ENCODE measurements around the gene NDUFA8.

NDUFA8 gene

DNA sequence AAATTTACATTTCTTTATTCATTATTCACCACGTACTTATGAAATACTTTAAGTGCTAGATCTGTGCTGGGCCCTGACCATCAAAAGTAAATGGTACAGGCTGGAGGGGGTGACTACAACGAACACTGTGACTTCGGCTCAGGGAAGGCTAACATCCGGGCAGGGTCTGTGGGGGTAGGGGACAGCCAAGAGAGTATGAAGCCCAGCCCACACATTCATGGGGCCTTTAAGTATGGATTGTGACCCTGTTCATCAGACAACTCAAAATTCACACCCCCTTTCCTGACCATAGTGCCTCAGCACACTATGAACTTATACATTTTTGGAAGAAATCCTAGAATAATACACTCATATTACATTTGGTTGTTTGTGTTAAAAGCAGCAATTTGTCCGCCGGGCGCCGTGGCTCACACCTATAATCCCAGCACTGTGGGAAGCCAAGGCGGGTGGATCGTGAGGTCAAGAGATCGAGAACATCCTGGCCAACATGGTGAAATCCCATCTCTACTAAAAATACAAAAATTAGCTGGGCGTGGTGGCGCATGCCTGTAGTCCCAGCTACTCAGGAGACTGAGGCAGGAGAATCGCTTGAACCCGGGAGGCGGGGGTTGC is 33.4 kb upstream of the NDUFA8 start:
- no peaks in the 10 kb centered on the region for H3K9me3 Mint-ChIP-seq
- H3K4me1 Mint-ChIP-seq (ENCODE audit: low read depth) = no peaks in the 10 kb centered on the region
- H3K36me3 Mint-ChIP-seq (ENCODE audit: low read depth) = no peaks in the 10 kb centered on the region
- no peak overlapping the region for H3K4me3 Mint-ChIP-seq
- H3K27me3 Mint-ChIP-seq (ENCODE audit: low read depth) = peaks cover 3% of the 10 kb centered on the region
- DNase-seq (ENCODE audit: low spot score) = no peak
- no peak overlapping the region for H3K27ac Mint-ChIP-seq

DNA sequence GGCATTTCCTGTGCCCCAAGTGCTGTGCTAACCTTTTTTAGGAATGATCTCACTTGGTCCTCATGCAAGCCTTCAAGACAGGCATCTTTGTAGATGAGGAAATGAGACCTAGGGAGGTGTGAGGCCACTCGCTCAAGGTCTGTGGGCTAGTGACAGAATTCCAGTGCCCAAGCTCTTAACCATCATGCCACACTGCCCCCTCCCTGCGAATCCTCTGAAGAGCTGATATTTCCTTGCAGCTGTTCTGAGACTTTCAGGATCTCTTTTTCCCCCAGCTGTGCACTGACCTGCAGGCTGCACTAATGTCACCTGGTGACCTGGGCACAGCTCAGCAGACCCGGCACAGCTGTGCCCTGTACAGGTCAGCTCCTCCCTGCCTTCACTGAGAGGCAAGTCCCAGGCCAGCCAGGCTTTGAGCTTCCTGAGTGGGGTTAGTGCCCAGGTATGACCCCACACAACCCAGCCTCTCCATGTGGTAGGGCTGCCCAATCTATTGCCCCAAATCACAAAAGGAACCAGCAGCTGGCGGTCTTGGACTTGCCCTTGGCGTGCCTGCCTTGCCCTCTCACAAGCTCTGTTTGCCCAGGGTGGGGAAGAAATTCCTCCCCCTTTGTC is 32.8 kb upstream of the NDUFA8 start:
- no peak for DNase-seq (ENCODE audit: low spot score)
- H3K36me3 Mint-ChIP-seq (ENCODE audit: low read depth) = no peaks in the 10 kb centered on the region
- no peak overlapping the region for H3K27ac Mint-ChIP-seq
- no peaks in the 10 kb centered on the region for H3K9me3 Mint-ChIP-seq
- H3K4me3 Mint-ChIP-seq = no peak overlapping the region
- H3K4me1 Mint-ChIP-seq (ENCODE audit: low read depth) = no peaks in the 10 kb centered on the region
- H3K27me3 Mint-ChIP-seq (ENCODE audit: low read depth) = peaks cover 3% of the 10 kb centered on the region

DNA sequence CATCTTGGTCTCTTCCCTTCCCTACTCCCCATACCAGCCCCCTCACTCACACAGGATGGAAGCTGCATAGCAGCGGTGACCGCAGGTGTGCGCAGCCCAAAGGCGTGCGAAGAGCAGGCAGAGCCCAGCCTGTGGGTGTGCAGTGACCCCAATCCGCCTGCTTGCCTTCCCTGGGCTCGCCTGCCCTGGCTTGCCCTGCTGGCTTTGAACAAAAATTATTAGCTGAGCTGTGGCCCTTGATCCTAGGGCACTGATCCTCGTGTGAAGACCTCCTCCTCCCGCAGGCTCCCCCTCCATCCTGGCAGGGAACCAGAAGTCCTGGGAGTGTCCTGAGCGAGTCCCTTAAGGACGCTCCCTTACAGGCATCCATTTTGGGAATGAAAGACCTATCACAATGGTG is 32.0 kb upstream of the NDUFA8 start:
- H3K9me3 Mint-ChIP-seq = no peaks in the 10 kb centered on the region
- H3K27ac Mint-ChIP-seq = no peak overlapping the region
- H3K4me3 Mint-ChIP-seq = no peak overlapping the region
- no peaks in the 10 kb centered on the region for H3K4me1 Mint-ChIP-seq (ENCODE audit: low read depth)
- no peaks in the 10 kb centered on the region for H3K36me3 Mint-ChIP-seq (ENCODE audit: low read depth)
- H3K27me3 Mint-ChIP-seq (ENCODE audit: low read depth) = peaks cover 3% of the 10 kb centered on the region
- DNase-seq (ENCODE audit: low spot score) = no peak

DNA sequence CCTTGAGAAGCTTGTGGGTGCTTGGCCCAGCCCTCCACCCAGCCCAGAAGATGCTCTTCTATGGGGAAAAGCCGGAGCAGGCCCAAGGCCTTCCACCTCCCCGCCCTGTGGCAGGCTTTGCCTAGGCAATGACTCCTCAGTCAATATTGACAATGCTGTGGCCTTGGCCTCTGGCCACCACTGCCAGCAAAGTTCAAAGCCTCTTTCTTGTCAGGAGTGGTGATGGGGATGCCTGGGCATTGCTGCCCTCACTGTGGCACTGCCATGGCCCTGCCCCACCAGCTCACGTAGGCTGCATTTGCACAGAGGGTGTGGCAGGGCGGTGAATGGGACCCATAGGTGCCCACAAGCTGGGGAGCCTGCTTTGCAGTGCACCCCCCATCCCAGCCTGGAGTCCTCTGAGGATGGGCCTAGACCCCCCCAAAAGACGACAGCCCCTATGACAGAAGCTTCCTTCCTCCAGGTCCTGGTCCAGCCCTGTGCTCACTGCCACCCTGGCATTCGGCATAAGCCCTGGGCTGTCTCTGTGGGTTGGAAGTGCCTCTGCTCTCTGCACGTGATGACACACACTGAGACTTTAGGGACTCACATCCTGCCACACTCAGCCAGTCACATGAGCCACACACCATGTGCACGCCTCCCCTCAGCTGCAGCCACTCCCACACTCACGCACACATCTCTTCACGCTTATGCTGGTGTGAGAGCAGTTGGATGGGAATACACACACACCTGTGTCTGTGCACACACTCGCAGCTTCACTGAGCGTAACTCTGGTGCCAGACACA is 31.2 kb upstream of the NDUFA8 start:
- Mint-ChIP-seq H3K27ac (no peak overlapping the region), H3K4me3 (no peak overlapping the region), H3K9me3 (no peaks in the 10 kb centered on the region), H3K36me3 (ENCODE audit: low read depth) (no peaks in the 10 kb centered on the region), H3K4me1 (ENCODE audit: low read depth) (no peaks in the 10 kb centered on the region), H3K27me3 (ENCODE audit: low read depth) (peaks cover 3% of the 10 kb centered on the region)
- DNase-seq (ENCODE audit: low spot score) = no peak

DNA sequence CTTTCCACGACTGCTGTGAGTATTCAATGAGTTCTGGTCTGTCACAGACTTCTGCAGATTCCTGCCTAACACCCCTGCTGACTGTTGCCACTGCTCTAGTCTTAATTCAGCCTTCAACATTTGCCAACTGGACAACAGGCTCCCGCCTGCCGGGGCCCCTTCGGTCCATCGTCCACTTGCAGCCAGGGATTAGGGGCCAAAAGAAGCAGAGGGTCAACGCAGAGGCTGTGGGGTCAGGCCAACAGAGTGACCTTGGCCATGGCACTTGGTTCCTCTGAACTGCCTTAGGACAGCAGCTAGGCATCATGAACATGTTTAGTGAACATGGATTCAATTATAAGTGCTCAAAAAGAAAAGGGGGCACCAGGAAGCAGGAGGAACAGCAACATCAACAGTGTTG is 28.8 kb upstream of the NDUFA8 start:
- Mint-ChIP-seq H3K4me3 (no peak overlapping the region), H3K9me3 (no peaks in the 10 kb centered on the region), H3K27me3 (ENCODE audit: low read depth) (no peaks in the 10 kb centered on the region), H3K36me3 (ENCODE audit: low read depth) (no peaks in the 10 kb centered on the region), H3K4me1 (ENCODE audit: low read depth) (no peaks in the 10 kb centered on the region), H3K27ac (no peak overlapping the region)
- DNase-seq (ENCODE audit: low spot score) = no peak

DNA sequence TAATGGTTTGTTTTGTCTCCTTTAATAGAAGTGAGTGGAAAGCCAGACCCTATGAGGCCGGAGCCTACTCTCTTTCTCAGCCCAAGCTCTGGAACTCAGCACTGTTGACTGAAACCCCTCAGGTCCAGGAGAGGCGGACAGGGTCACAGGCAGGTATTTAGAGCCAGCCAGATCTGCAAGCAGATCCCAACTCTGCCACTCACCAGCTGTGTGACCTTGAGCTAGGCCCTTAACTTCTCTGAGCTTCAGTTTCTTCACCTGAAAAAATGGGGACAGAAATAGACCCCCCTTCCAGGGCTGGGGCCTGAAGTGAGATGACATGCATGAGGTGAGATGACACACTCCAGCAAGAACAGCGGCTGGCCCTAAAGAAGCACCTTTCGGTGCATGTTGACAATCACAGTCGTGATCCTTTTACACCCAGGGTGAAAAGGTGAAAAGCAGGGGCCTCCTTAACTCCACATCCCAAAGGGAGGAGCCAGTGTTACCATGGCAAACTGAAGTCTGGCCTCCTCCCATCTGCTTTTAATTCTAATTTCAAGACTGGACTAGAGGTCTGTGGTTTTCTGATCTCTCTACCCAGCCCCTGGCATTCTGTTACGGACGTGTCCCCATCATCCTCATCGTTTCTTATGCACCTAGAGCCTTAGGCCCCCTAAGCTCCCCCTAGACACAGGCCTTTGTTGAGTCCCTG is 27.3 kb upstream of the NDUFA8 start:
- Mint-ChIP-seq H3K4me3 (no peak overlapping the region), H3K27me3 (ENCODE audit: low read depth) (peaks cover 2% of the 10 kb centered on the region), H3K9me3 (no peaks in the 10 kb centered on the region), H3K27ac (no peak overlapping the region), H3K36me3 (ENCODE audit: low read depth) (no peaks in the 10 kb centered on the region), H3K4me1 (ENCODE audit: low read depth) (no peaks in the 10 kb centered on the region)
- no peak for DNase-seq (ENCODE audit: low spot score)

DNA sequence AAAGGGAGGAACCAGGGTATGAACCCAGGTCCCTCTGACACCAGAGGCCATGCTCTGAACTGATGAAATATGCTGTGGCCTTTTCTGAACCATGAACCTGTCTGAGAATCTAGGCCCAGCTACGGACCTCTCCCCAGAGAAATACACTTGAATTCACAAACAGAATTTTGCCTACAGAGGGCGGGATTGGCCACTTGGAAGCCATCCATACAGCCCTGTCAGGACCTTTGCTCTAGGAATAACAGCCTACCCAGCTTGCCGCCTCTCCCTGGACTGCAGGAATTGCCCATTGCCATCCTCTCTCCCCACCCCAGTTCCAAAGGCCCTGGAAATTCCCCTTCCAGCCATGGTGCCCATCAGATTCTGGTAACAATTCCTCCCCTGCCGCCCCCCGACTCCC is 26.7 kb upstream of the NDUFA8 start:
- no peak overlapping the region for H3K27ac Mint-ChIP-seq
- H3K4me3 Mint-ChIP-seq = no peak overlapping the region
- no peaks in the 10 kb centered on the region for H3K36me3 Mint-ChIP-seq (ENCODE audit: low read depth)
- DNase-seq (ENCODE audit: low spot score) = no peak
- H3K4me1 Mint-ChIP-seq (ENCODE audit: low read depth) = no peaks in the 10 kb centered on the region
- no peaks in the 10 kb centered on the region for H3K9me3 Mint-ChIP-seq
- H3K27me3 Mint-ChIP-seq (ENCODE audit: low read depth) = peaks cover 2% of the 10 kb centered on the region

DNA sequence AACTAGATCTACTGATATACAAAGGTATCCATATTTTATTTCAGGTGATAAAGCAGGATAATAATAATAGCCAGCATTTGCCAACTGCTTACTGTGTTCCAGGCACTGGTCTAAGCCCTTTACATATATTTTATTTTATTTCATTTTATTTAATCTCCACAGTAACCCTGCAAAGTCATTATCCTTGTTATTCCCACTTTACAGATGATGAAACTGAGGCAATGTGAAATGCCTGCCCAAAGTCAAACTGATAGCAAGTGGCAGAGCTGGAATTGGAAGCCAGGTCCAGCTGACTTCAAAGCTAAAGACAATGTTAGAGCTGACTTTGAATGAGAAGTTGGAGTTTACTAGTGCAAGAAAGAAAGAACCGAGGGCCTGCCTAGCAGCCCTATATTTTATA is 25.0 kb upstream of the NDUFA8 start:
- no peak overlapping the region for H3K4me3 Mint-ChIP-seq
- H3K9me3 Mint-ChIP-seq = no peaks in the 10 kb centered on the region
- no peak for DNase-seq (ENCODE audit: low spot score)
- no peaks in the 10 kb centered on the region for H3K4me1 Mint-ChIP-seq (ENCODE audit: low read depth)
- H3K27ac Mint-ChIP-seq = no peak overlapping the region
- peaks cover 2% of the 10 kb centered on the region for H3K27me3 Mint-ChIP-seq (ENCODE audit: low read depth)
- H3K36me3 Mint-ChIP-seq (ENCODE audit: low read depth) = no peaks in the 10 kb centered on the region

DNA sequence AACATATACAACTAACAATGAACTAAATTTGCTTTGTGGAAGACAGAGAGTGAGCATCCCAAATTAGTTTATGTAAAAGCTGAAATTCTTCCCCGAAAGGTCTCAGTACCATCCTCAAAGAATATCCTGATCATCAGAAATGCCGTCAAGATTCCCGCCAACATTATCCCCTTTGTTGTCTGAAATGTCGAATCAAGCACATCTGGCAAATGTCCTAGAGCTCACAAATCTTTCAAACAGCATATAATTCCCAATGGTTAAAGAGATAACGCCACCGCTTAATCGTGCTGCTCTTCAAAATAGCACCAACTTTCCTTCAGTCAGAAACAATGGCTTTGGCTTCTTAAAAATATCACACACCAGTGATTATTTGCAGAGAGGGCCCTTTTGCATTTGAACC is 23.9 kb upstream of the NDUFA8 start:
- Mint-ChIP-seq H3K36me3 (ENCODE audit: low read depth) (no peaks in the 10 kb centered on the region), H3K4me3 (no peak overlapping the region), H3K9me3 (no peaks in the 10 kb centered on the region), H3K27me3 (ENCODE audit: low read depth) (peaks cover 5% of the 10 kb centered on the region), H3K4me1 (ENCODE audit: low read depth) (no peaks in the 10 kb centered on the region), H3K27ac (no peak overlapping the region)
- DNase-seq (ENCODE audit: low spot score) = no peak

DNA sequence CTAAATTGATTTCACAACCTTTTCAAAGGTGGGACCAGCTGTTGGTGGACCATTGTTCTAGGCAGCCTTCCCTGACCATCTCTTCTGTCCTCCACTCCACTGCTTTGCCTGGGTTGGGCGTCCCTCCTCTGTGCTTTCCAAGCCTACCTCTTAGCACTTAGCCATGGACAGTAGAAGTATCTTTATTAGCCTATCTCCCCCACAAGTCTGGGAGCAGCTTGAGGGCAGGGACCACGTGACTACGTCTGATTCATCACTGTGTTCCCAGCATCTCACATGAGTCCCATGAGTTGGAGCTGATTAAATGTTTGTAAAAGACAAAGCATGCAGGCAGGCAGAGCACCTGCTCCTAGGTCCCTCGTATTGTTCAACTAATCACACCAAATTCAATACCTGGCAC is 21.1 kb upstream of the NDUFA8 start:
- no peaks in the 10 kb centered on the region for H3K4me1 Mint-ChIP-seq (ENCODE audit: low read depth)
- H3K27me3 Mint-ChIP-seq (ENCODE audit: low read depth) = peaks cover 8% of the 10 kb centered on the region
- no peak overlapping the region for H3K4me3 Mint-ChIP-seq
- H3K27ac Mint-ChIP-seq = no peak overlapping the region
- H3K9me3 Mint-ChIP-seq = no peaks in the 10 kb centered on the region
- H3K36me3 Mint-ChIP-seq (ENCODE audit: low read depth) = no peaks in the 10 kb centered on the region
- DNase-seq (ENCODE audit: low spot score) = no peak

DNA sequence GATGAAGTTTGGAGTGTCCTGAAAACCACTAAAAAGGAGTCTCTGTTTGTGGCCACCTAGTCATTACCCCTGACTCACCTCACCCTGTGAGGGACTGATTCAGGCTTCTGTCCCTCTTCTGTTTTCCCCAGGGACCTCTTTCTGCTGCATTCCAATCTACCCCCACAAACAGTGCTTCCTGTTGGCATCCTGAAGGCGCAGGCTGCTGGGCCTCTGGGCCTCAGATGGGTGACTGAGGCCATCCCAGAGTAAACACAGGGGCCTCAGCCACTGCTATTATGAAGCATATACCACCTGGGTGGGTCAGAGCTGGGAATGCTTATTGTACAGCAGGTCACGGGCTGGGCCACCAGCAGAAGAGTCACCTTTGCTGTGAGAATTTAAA is 20.1 kb upstream of the NDUFA8 start:
- no peaks in the 10 kb centered on the region for H3K9me3 Mint-ChIP-seq
- no peak overlapping the region for H3K27ac Mint-ChIP-seq
- H3K4me1 Mint-ChIP-seq (ENCODE audit: low read depth) = no peaks in the 10 kb centered on the region
- no peak for DNase-seq (ENCODE audit: low spot score)
- no peak overlapping the region for H3K4me3 Mint-ChIP-seq
- H3K27me3 Mint-ChIP-seq (ENCODE audit: low read depth) = peaks cover 8% of the 10 kb centered on the region
- no peaks in the 10 kb centered on the region for H3K36me3 Mint-ChIP-seq (ENCODE audit: low read depth)

DNA sequence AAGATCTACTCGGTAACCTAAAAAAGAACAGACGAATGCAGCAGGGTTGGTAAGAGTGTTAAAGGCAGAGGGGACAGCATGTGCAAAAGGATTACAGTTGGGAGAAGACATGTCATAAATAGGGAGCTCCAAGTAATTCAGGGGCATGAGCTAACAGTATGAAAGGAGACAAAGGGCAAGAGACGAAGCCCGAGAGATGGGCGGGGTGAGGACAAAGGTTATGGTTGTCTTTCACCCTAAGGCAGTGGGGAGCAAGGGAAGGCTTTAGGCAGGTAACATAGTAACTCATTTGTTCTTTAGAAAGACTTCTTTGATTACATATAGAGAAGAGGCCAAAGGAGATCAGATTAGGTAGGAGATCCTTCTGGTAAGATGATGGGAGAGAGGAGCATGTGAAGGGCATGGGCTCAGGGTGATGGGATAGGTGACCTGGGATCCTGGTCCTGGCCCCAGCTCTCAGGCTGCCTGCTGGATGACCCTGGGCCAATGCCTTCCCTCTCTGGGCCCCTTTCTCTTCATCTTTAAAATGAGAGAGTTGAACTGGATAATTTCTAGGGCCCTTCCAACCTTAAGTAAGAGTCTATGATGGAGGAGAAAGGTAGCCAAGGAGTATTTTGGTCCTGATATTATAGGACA is 19.6 kb upstream of the NDUFA8 start:
- Mint-ChIP-seq H3K27me3 (ENCODE audit: low read depth) (peaks cover 8% of the 10 kb centered on the region), H3K9me3 (no peaks in the 10 kb centered on the region), H3K4me3 (no peak overlapping the region), H3K27ac (no peak overlapping the region), H3K36me3 (ENCODE audit: low read depth) (no peaks in the 10 kb centered on the region), H3K4me1 (ENCODE audit: low read depth) (no peaks in the 10 kb centered on the region)
- DNase-seq (ENCODE audit: low spot score) = no peak

DNA sequence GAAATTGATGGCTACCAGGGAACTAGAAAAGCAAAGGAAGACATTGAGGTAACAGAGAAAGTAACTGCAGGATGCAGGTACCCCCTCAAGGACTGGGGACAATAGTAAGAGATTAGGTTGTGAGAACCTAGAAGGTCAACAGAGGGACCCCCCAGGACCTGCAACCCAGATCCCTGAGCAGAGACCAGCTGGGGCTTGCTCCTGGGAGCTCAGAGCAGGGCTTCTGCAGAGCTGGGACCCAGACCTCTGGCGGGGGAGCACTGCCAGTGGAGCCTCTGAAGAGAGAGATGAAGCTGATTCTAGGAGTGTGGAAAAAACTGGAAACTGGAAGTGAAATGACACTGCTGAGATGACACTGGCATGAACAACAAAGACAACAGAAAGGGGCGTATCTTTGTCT is 17.3 kb upstream of the NDUFA8 start:
- Mint-ChIP-seq H3K4me1 (ENCODE audit: low read depth) (no peaks in the 10 kb centered on the region), H3K27ac (no peak overlapping the region), H3K9me3 (no peaks in the 10 kb centered on the region), H3K36me3 (ENCODE audit: low read depth) (no peaks in the 10 kb centered on the region), H3K27me3 (ENCODE audit: low read depth) (peaks cover 14% of the 10 kb centered on the region), H3K4me3 (no peak overlapping the region)
- no peak for DNase-seq (ENCODE audit: low spot score)

DNA sequence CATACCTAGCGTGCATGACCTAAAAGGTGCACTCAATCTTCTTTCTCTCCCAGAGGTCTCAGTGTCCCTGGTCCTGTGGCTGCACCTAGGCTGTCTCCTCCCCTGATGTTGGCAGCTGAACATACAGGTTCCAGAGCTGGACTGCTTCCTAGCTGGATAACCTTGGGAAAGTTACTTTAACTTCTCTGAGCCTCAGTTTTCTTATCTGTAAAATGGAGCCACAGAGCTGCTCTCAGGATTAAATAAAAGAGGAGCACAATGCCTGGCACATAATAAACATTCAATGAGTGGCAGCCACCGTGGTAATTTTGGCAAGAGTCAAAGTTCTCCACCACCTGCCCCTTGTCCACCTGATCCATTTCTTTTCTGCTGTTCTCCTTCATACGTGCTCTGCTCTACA is 14.1 kb upstream of the NDUFA8 start:
- Mint-ChIP-seq H3K36me3 (ENCODE audit: low read depth) (no peaks in the 10 kb centered on the region), H3K27ac (no peak overlapping the region), H3K27me3 (ENCODE audit: low read depth) (peaks cover 18% of the 10 kb centered on the region), H3K9me3 (no peaks in the 10 kb centered on the region), H3K4me3 (no peak overlapping the region), H3K4me1 (ENCODE audit: low read depth) (no peaks in the 10 kb centered on the region)
- no peak for DNase-seq (ENCODE audit: low spot score)

Measured in T-helper 2 cell treated with Interferon-gamma antibody and Interleukin-4, amounts not matched to agents 5 μg/mL and 100 μg/mL, for 36 hours (primary cell).